Loucy (cell line): ENCODE results near the gene TAS2R13.

Experiments used
- H2AFZ ChIP-seq: fragments of 200-600 bp; sonication (generic); 2 replicates; pipeline ENCODE4 v1.6.0; 2016; ENCODE audit warnings: antibody characterized with exemption, mild to moderate bottlenecking, low read length, moderate library complexity
- H3F3A ChIP-seq: fragments of 200-600 bp; 2 replicates; pipeline ENCODE4 v1.6.0; 2016; ENCODE audit warnings: antibody characterized with exemption, low read depth, mild to moderate bottlenecking
- H3K27me3 ChIP-seq: fragments of 200-600 bp; sonication (generic); 2 replicates; pipeline ENCODE4 v1.6.1; 2014; ENCODE audit warnings: low read length, mild to moderate bottlenecking; ENCODE audit not compliant: insufficient read depth, poor library complexity, severe bottlenecking
- H3K36me3 ChIP-seq: fragments of 200-600 bp; sonication (generic); 2 replicates; pipeline ENCODE4 v1.6.1; 2016; ENCODE audit warnings: low read length; ENCODE audit not compliant: insufficient read depth
- H3K4me1 ChIP-seq: fragments of 200-600 bp; sonication (generic); 2 replicates; pipeline ENCODE4 v1.5.1; 2014; ENCODE audit warnings: low read length, mild to moderate bottlenecking; ENCODE audit not compliant: insufficient read depth, poor library complexity, severe bottlenecking
- H3K4me2 ChIP-seq: fragments of 200-600 bp; sonication (generic); 2 replicates; pipeline ENCODE4 v1.6.0; 2014; ENCODE audit warnings: antibody characterized with exemption, low read length, low read depth, mild to moderate bottlenecking; ENCODE audit not compliant: poor library complexity, severe bottlenecking
- H3K4me3 ChIP-seq: fragments of 200-600 bp; sonication (generic); 2 replicates; pipeline ENCODE4 v1.5.1; 2014; ENCODE audit warnings: low read length, mild to moderate bottlenecking, mixed read lengths; ENCODE audit not compliant: poor library complexity, severe bottlenecking
- H3K79me2 ChIP-seq: fragments of 200-600 bp; sonication (generic); 2 replicates; pipeline ENCODE4 v1.6.1; 2014; ENCODE audit warnings: low read length; ENCODE audit not compliant: insufficient read depth
- H3K9ac ChIP-seq: fragments of 200-600 bp; sonication (generic); 2 replicates; pipeline ENCODE4 v1.6.0; 2014; ENCODE audit warnings: mild to moderate bottlenecking, low read depth, low read length, moderate library complexity; ENCODE audit not compliant: poor library complexity, severe bottlenecking
- H3K9me2 ChIP-seq: fragments of 200-600 bp; sonication (generic); replicated peaks from 2 replicates; pipeline ENCODE4 v1.6.1; 2016; ENCODE audit warnings: low read depth, low read length, mixed read lengths
- H3K9me3 ChIP-seq: fragments of 200-600 bp; sonication (generic); 2 replicates; pipeline ENCODE4 v1.6.1; 2014; ENCODE audit warnings: mild to moderate bottlenecking, antibody characterized with exemption, low read length, low read depth; ENCODE audit not compliant: insufficient read depth
- H4K20me1 ChIP-seq: fragments of 200-600 bp; sonication (generic); 2 replicates; pipeline ENCODE4 v1.6.0; 2014; ENCODE audit warnings: antibody characterized with exemption, low read length, mild to moderate bottlenecking; ENCODE audit not compliant: insufficient read depth, poor library complexity, severe bottlenecking
- CTCF ChIP-seq: fragments of 200-600 bp; sonication (generic); conservative IDR thresholded peaks from 2 replicates; pipeline ENCODE4 v1.5.1; 2014; ENCODE audit warnings: mild to moderate bottlenecking, antibody characterized with exemption, low read length
- EZH2phosphoT487 ChIP-seq: fragments of 200-600 bp; IDR thresholded peaks from 2 replicates; pipeline ENCODE4 v1.6.1; 2018; ENCODE audit warnings: antibody characterized with exemption, mild to moderate bottlenecking, moderate library complexity, borderline replicate concordance

Gene TAS2R13, protein sequence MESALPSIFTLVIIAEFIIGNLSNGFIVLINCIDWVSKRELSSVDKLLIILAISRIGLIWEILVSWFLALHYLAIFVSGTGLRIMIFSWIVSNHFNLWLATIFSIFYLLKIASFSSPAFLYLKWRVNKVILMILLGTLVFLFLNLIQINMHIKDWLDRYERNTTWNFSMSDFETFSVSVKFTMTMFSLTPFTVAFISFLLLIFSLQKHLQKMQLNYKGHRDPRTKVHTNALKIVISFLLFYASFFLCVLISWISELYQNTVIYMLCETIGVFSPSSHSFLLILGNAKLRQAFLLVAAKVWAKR

GRCh38 chr12:10909462-10909861, at the start of gene TAS2R13:
TAS2R13 (minus strand) TSS chr12:10909562; CDS start chr12:10909298, 264 bp downstream.
- H3K4me1 ChIP-seq, result no peaks in the 10 kb centered on the region
- H3K9ac ChIP-seq, result no peak within 1 kb of the TSS
- no peaks in the 10 kb centered on the region for H3K9me3 ChIP-seq
- no peaks in the 10 kb centered on the region for H3K79me2 ChIP-seq
- H3K27me3 ChIP-seq, result no peaks in the 10 kb centered on the region
- H4K20me1 ChIP-seq, result no peaks in the 10 kb centered on the region
- no peak within 1 kb of the TSS for H3K4me2 ChIP-seq
- H3K36me3 ChIP-seq, result no peaks in the 10 kb centered on the region
- no peak within 1 kb of the TSS for H3K4me3 ChIP-seq
- TF ChIP-seq CTCF, result no peak
- TF ChIP-seq EZH2phosphoT487, result no peak
- H3F3A ChIP-seq, result no peaks in the 10 kb centered on the region
- no peak within 1 kb of the TSS for H2AFZ ChIP-seq
- no peaks in the 10 kb centered on the region for H3K9me2 ChIP-seq

- Histone ChIP-seq H3K4me3 (no peak overlapping the region), H3K4me2 (no peak overlapping the region), H3K27me3 (no peaks in the 10 kb centered on the region), H2AFZ (no peak overlapping the region), H3F3A (no peaks in the 10 kb centered on the region), H3K9me2 (no peaks in the 10 kb centered on the region), H3K9ac (no peak overlapping the region), H4K20me1 (no peaks in the 10 kb centered on the region), H3K9me3 (no peaks in the 10 kb centered on the region), H3K36me3 (no peaks in the 10 kb centered on the region), H3K79me2 (no peaks in the 10 kb centered on the region), H3K4me1 (no peaks in the 10 kb centered on the region)
- TF ChIP-seq EZH2phosphoT487 (no peak), CTCF (no peak)
Observed at GRCh38 chr12:10957741-10958140, 48.4 kb upstream of the TAS2R13 start.

GRCh38 chr12:10956085-10956484, 46.7 kb upstream of the TAS2R13 start:
- Histone ChIP-seq H3K27me3 (no peaks in the 10 kb centered on the region), H3K4me2 (no peak overlapping the region), H3K4me1 (no peaks in the 10 kb centered on the region), H3K79me2 (no peaks in the 10 kb centered on the region), H3K9me3 (no peaks in the 10 kb centered on the region), H3K9ac (no peak overlapping the region), H3K36me3 (no peaks in the 10 kb centered on the region), H3K4me3 (no peak overlapping the region), H2AFZ (no peak overlapping the region), H4K20me1 (no peaks in the 10 kb centered on the region), H3F3A (no peaks in the 10 kb centered on the region), H3K9me2 (no peaks in the 10 kb centered on the region)
- TF ChIP-seq EZH2phosphoT487 (no peak), CTCF (no peak)
